ENCODE data around the gene OR5H15. TPM values are rescaled to one million over a fixed set of nuclear protein-coding genes. Genes with fewer than 3 reads are reported as not detected.
"Not testable (repeated sequence)": the region's sequence is repeated elsewhere in the genome, so short reads cannot be mapped to it uniquely, and the experiment has no call there.

The OR5H15 gene
- not detected for total RNA-seq (ENCODE audit: unreplicated experiment)
- long read RNA-seq: 0 reads

- Mint-ChIP-seq H3K27me3 (ENCODE audit: unreplicated experiment) (peaks cover 1% of the 10 kb centered on the region), H3K4me3 (ENCODE audit: unreplicated experiment) (no peak within 1 kb of the TSS), H3K4me1 (ENCODE audit: unreplicated experiment) (no peaks in the 10 kb centered on the region), H3K9me3 (ENCODE audit: unreplicated experiment) (no peaks in the 10 kb centered on the region), H3K27ac (ENCODE audit: unreplicated experiment) (no peak within 1 kb of the TSS), H3K36me3 (ENCODE audit: low read depth, unreplicated experiment) (no peaks in the 10 kb centered on the region)
- no peak for DNase-seq (ENCODE audit: low spot score)
- TF ChIP-seq CTCF (IDR thresholded peaks at IDR 0.05; ENCODE audit: unreplicated experiment): no peak
Measured at GRCh38 chr3:98166396-98166795, at the start of gene OR5H15. TSS of gene OR5H15 (plus strand) at chr3:98166696. CDS start at chr3:98168700, 2,004 bp downstream.

GRCh38 chr3:98130421-98130820, 36.1 kb upstream of the OR5H15 start, which contains the start of gene OR5H1:
TSS of gene OR5H1 (plus strand) at chr3:98130721. CDS start at chr3:98132698, 1,977 bp downstream.
- Mint-ChIP-seq H3K36me3 (ENCODE audit: low read depth, unreplicated experiment) (no peaks in the 10 kb centered on the region), H3K27me3 (ENCODE audit: unreplicated experiment) (no peaks in the 10 kb centered on the region), H3K4me3 (ENCODE audit: unreplicated experiment) (no peak within 1 kb of the TSS), H3K27ac (ENCODE audit: unreplicated experiment) (no peak within 1 kb of the TSS), H3K9me3 (ENCODE audit: unreplicated experiment) (no peaks in the 10 kb centered on the region), H3K4me1 (ENCODE audit: unreplicated experiment) (no peaks in the 10 kb centered on the region)
- DNase-seq (ENCODE audit: low spot score): no peak
- TF ChIP-seq CTCF (IDR thresholded peaks at IDR 0.05; ENCODE audit: unreplicated experiment): no peak

- H3K27ac Mint-ChIP-seq (ENCODE audit: unreplicated experiment): no peak overlapping the region
- no peaks in the 10 kb centered on the region for H3K4me1 Mint-ChIP-seq (ENCODE audit: unreplicated experiment)
- H3K36me3 Mint-ChIP-seq (ENCODE audit: low read depth, unreplicated experiment): no peaks in the 10 kb centered on the region
Measured at GRCh38 chr3:98136631-98137030, 29.9 kb upstream of the OR5H15 start.

GRCh38 chr3:98137826-98138557, 28.5 kb upstream of the OR5H15 start:
- not testable (repeated sequence) for H3K27me3 Mint-ChIP-seq (ENCODE audit: unreplicated experiment); DNase-seq (ENCODE audit: low spot score); H3K36me3 Mint-ChIP-seq (ENCODE audit: low read depth, unreplicated experiment); H3K4me1 Mint-ChIP-seq (ENCODE audit: unreplicated experiment); H3K27ac Mint-ChIP-seq (ENCODE audit: unreplicated experiment); H3K9me3 Mint-ChIP-seq (ENCODE audit: unreplicated experiment); H3K4me3 Mint-ChIP-seq (ENCODE audit: unreplicated experiment)

More at GRCh38 chr3:98136631-98137030, 29.9 kb upstream of the OR5H15 start:
- H3K27me3 Mint-ChIP-seq (ENCODE audit: unreplicated experiment): peaks cover under 1% of the 10 kb centered on the region
- H3K4me3 Mint-ChIP-seq (ENCODE audit: unreplicated experiment): no peak overlapping the region
- no peaks in the 10 kb centered on the region for H3K9me3 Mint-ChIP-seq (ENCODE audit: unreplicated experiment)
- no peak for TF ChIP-seq CTCF (IDR thresholded peaks at IDR 0.05; ENCODE audit: unreplicated experiment)
- no peak for DNase-seq (ENCODE audit: low spot score)

GRCh38 chr3:98140531-98140930, 26.0 kb upstream of the OR5H15 start:
- DNase-seq (ENCODE audit: low spot score): no peak
- no peak for TF ChIP-seq CTCF (IDR thresholded peaks at IDR 0.05; ENCODE audit: unreplicated experiment)
- no peaks in the 10 kb centered on the region for H3K36me3 Mint-ChIP-seq (ENCODE audit: low read depth, unreplicated experiment)
- no peaks in the 10 kb centered on the region for H3K9me3 Mint-ChIP-seq (ENCODE audit: unreplicated experiment)
- H3K27ac Mint-ChIP-seq (ENCODE audit: unreplicated experiment): no peak overlapping the region
- no peak overlapping the region for H3K4me3 Mint-ChIP-seq (ENCODE audit: unreplicated experiment)
- H3K4me1 Mint-ChIP-seq (ENCODE audit: unreplicated experiment): peaks cover 3% of the 10 kb centered on the region
- peaks cover 1% of the 10 kb centered on the region for H3K27me3 Mint-ChIP-seq (ENCODE audit: unreplicated experiment)

Data from endothelial cell (in vitro differentiated cells).